ENCODE data around the gene HS6ST2. TPM values are rescaled to one million over a fixed set of nuclear protein-coding genes. Genes with fewer than 3 reads are reported as not detected.
"Not testable (repeated sequence)": the region's sequence is repeated elsewhere in the genome, so short reads cannot be mapped to it uniquely, and the experiment has no call there.

The HS6ST2 gene
- total RNA-seq, 1 donor from 2014 or later, result 35.8 TPM

GRCh38 chrX:132990835-132991234, 32.4 kb upstream of the HS6ST2 start:
- Mint-ChIP-seq H3K4me3 (no peak overlapping the region), H3K36me3 (no peaks in the 10 kb centered on the region), H3K9me3 (peaks cover 8% of the 10 kb centered on the region), H3K27me3 (no peaks in the 10 kb centered on the region), H3K4me1 (ENCODE audit: unreplicated experiment) (no peaks in the 10 kb centered on the region), H3K27ac (no peak overlapping the region)
- no peak for DNase-seq (ENCODE audit: extremely low spot score, unreplicated experiment)
- TF ChIP-seq CTCF (conservative IDR thresholded peaks at IDR 0.05), result no peak

GRCh38 chrX:132986556-132986955, 28.1 kb upstream of the HS6ST2 start:
- Mint-ChIP-seq H3K4me1 (ENCODE audit: unreplicated experiment) (no peaks in the 10 kb centered on the region), H3K9me3 (peaks cover 8% of the 10 kb centered on the region), H3K27ac (no peak overlapping the region), H3K4me3 (no peak overlapping the region), H3K36me3 (no peaks in the 10 kb centered on the region), H3K27me3 (no peaks in the 10 kb centered on the region)
- DNase-seq (ENCODE audit: extremely low spot score, unreplicated experiment), result no peak
- no peak for TF ChIP-seq CTCF (conservative IDR thresholded peaks at IDR 0.05)

- Mint-ChIP-seq H3K4me3 (no peak overlapping the region), H3K4me1 (ENCODE audit: unreplicated experiment) (no peaks in the 10 kb centered on the region), H3K9me3 (no peaks in the 10 kb centered on the region), H3K27ac (no peak overlapping the region), H3K36me3 (no peaks in the 10 kb centered on the region), H3K27me3 (no peaks in the 10 kb centered on the region)
- TF ChIP-seq CTCF (conservative IDR thresholded peaks at IDR 0.05), result no peak
- peak; percentile 24 for DNase-seq (ENCODE audit: extremely low spot score, unreplicated experiment)
These were observed 25.7 kb upstream of the HS6ST2 start for GRCh38 chrX:132984058-132984650.

GRCh38 chrX:132983496-132983895, 25.1 kb upstream of the HS6ST2 start:
- Mint-ChIP-seq H3K9me3 (no peaks in the 10 kb centered on the region), H3K4me3 (no peak overlapping the region), H3K4me1 (ENCODE audit: unreplicated experiment) (no peaks in the 10 kb centered on the region), H3K36me3 (no peaks in the 10 kb centered on the region), H3K27me3 (no peaks in the 10 kb centered on the region), H3K27ac (no peak overlapping the region)
- peak; percentile 6 for DNase-seq (ENCODE audit: extremely low spot score, unreplicated experiment)
- TF ChIP-seq CTCF (conservative IDR thresholded peaks at IDR 0.05), result no peak

- not testable (repeated sequence) for H3K4me1 Mint-ChIP-seq (ENCODE audit: unreplicated experiment); H3K4me3 Mint-ChIP-seq; H3K36me3 Mint-ChIP-seq; H3K27ac Mint-ChIP-seq; DNase-seq (ENCODE audit: extremely low spot score, unreplicated experiment); H3K27me3 Mint-ChIP-seq; H3K9me3 Mint-ChIP-seq
These were observed 21.6 kb upstream of the HS6ST2 start for GRCh38 chrX:132980035-132980434.

GRCh38 chrX:132968296-132968949, 10.0 kb upstream of the HS6ST2 start:
- Mint-ChIP-seq H3K4me3 (peak overlapping the region; percentile 3), H3K27ac (no peak overlapping the region), H3K36me3 (no peaks in the 10 kb centered on the region), H3K4me1 (ENCODE audit: unreplicated experiment) (peaks cover 48% of the 10 kb centered on the region), H3K27me3 (no peaks in the 10 kb centered on the region), H3K9me3 (no peaks in the 10 kb centered on the region)
- no peak for TF ChIP-seq CTCF (conservative IDR thresholded peaks at IDR 0.05)
- no peak for DNase-seq (ENCODE audit: extremely low spot score, unreplicated experiment)

All from type B pancreatic cell (in vitro differentiated cells).